ENCODE data around the gene INSYN1.

INSYN1 gene

DNA sequence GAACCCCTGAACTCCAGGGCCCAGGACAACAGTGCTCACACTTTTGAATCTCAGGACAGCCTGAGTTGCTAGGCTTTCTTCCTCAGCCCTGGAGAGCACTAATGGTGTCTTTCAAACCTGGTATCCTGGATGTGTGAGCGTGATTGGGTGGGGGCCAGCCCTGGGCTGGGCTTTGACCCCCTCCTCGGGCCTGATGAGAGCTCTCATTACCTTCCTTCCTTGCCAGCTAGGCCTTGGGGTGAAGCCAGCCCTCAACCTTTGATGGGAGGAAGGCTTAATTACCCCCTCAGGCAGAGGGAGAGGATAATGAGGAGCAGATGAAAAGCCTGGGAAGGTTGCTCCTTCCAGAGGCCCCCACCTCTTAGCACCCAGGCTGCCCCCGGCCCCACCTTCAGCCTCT is 31.1 kb upstream of the INSYN1 start:
- no peak for DNase-seq (ENCODE audit: low read depth in 2 of 2)

DNA sequence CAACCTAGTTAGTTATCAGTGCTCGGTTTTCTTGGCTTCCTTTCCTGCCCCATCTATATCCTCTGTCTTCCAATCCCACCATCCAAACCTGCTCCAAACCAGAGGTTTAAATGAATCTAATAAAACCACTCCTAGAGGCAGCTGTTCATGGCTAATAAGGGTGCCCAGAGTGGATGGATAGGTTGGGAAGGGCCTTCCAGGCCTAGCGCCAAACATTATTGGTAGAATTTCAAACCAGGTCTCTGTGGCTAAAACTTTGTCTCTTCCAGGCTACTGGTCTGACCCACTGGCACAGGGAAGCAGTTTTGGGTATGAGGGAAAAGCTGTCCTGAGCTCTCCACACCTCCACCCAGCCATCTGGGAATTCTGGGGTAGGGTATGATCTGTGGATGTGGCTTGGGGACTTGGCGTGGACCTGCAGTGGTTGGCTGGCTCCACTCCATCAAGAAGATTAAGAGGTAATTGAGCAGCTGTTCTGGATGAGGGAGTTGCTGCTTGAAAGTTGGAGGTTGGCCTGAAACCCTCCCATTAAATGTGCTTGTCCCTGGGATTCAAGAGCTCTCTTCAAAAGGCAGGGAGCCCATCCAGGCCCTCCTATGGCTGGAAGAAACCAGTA is 29.3 kb upstream of the INSYN1 start:
- TF ChIP-seq, protein P1, sequence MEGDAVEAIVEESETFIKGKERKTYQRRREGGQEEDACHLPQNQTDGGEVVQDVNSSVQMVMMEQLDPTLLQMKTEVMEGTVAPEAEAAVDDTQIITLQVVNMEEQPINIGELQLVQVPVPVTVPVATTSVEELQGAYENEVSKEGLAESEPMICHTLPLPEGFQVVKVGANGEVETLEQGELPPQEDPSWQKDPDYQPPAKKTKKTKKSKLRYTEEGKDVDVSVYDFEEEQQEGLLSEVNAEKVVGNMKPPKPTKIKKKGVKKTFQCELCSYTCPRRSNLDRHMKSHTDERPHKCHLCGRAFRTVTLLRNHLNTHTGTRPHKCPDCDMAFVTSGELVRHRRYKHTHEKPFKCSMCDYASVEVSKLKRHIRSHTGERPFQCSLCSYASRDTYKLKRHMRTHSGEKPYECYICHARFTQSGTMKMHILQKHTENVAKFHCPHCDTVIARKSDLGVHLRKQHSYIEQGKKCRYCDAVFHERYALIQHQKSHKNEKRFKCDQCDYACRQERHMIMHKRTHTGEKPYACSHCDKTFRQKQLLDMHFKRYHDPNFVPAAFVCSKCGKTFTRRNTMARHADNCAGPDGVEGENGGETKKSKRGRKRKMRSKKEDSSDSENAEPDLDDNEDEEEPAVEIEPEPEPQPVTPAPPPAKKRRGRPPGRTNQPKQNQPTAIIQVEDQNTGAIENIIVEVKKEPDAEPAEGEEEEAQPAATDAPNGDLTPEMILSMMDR (IDR thresholded peaks at IDR 0.05; ENCODE audit: low read depth, low read length): no peak
- DNase-seq (ENCODE audit: low read depth in 2 of 2): no peak
- no peak overlapping the region for H3K4me3 ChIP-seq (replicated peaks in 1 of 2; ENCODE audit: low read depth in 2 of 2, low read length in 2 of 2)

More for the DNA sequence above, 31.1 kb upstream of the INSYN1 start:
- TF ChIP-seq, protein P1 (IDR thresholded peaks at IDR 0.05; ENCODE audit: low read depth, low read length): no peak
- no peak overlapping the region for H3K4me3 ChIP-seq (replicated peaks in 1 of 2; ENCODE audit: low read depth in 2 of 2, low read length in 2 of 2)

DNA sequence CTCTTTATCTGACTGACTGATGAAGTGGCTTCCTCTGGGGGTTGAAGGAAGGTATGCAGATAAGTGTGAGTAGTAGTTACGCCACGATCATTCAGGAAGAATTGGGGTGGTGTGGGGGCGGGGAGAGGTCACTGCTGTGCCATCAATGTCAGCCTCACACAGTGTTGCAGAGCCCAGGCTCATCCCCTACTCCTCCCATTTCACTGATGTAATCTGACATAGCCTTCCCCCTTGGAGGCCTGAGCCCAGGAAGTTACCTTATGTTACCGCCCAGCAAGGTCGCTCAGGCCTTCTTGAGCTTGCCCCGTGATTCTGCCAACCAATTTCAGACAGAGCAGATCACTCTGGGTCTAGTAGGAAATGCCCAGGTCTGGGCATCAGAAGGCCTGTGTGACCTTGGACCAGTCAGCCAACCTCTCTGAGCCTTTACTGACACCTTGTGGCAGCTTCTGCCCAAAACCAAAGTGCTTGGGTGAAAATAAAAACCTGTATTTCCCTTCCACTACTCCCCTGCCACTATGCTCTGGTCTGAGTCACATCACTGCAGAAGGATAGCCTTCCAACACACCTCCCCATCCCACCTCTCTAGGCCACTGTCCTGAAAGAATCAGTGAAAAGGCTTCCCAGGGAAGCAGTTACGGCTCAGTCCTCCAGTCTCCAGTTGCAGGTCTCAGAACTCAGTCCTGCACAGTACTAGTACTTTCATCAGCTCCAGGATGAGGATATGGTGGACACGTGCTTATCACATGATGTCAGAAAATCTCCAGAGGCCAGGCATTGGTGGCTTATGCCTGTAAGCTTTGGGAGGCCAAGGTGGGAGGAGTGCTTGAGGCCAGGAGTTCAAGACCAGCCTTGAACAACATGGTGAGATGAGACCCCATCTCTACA is 28.1 kb upstream of the INSYN1 start:
- TF ChIP-seq, protein P1 (IDR thresholded peaks at IDR 0.05; ENCODE audit: low read depth, low read length): peak; percentile 51
- DNase-seq (ENCODE audit: low read depth in 2 of 2): peak; percentile 43 to 62
- no peak overlapping the region for H3K4me3 ChIP-seq (replicated peaks in 1 of 2; ENCODE audit: low read depth in 2 of 2, low read length in 2 of 2)

DNA sequence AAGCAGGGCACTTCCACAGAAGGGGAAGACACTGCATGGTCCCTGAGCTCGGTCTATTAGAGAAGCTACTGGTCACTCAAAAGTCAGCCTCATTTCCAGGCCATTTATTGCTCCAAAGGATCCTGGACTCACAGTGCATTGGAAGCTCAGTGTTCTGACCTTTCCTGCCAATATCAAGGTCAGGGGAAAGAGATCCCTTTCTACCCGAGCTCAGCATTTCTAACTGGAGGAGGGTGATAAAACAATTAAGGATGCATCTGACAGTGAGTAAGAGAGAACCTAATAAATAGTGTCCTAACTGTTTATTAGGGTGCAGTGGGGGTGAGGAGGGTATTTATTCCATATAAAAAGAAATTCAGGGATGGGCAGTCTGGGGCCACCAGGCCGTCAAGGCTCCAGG is 26.8 kb upstream of the INSYN1 start:
- H3K4me3 ChIP-seq (replicated peaks in 1 of 2; ENCODE audit: low read depth in 2 of 2, low read length in 2 of 2): no peak overlapping the region
- TF ChIP-seq, protein P1 (IDR thresholded peaks at IDR 0.05; ENCODE audit: low read depth, low read length): no peak
- DNase-seq (ENCODE audit: low read depth in 2 of 2): no peak

DNA sequence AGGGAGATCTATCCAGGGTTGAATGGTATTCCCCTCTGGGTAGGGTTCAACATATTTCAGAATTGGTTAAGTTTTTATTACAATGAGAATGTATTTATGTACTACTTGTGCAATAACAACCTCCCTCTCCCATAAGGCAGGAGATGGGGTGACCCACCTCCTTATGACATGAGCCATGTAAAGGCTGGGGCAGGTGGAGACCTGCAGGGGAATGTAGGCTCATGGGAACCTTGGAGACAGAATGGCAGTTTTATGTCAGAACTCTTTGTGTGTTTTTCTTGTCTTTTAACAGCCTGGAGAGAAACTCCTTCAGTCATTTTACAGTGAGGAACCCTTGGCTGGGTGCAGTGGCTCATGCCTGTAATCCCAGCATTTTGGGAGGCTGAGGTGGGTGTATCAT is 24.6 kb upstream of the INSYN1 start:
- DNase-seq (ENCODE audit: low read depth in 2 of 2): no peak
- TF ChIP-seq, protein P1 (IDR thresholded peaks at IDR 0.05; ENCODE audit: low read depth, low read length): no peak
- H3K4me3 ChIP-seq (replicated peaks in 1 of 2; ENCODE audit: low read depth in 2 of 2, low read length in 2 of 2): no peak overlapping the region

DNA sequence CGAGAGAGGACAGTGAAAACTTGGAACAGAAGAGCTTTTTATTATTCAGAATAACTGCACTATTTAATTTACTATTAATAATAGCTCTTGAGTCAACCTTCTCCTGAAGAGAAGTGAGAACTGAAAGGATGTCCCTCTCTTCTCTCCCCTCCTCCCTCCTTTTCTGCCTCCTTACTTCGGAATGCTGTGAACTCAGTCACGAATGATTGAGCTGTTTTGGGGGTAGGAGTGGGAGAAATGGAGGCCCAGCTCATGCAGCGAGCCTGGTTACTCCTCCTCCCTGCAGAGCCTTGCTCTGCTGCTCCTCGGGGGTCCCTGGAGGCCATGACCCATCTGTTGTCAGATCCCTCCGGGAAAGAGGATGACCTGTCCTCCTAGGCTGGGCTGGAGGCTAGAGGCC is 20.3 kb upstream of the INSYN1 start:
- no peak overlapping the region for H3K4me3 ChIP-seq (replicated peaks in 1 of 2; ENCODE audit: low read depth in 2 of 2, low read length in 2 of 2)
- TF ChIP-seq, protein P1 (IDR thresholded peaks at IDR 0.05; ENCODE audit: low read depth, low read length): no peak
- DNase-seq (ENCODE audit: low read depth in 2 of 2): no peak

Data from cardiac fibroblast (primary cell).